T follicular helper cell (primary cell): ENCODE measurements around the gene GJA1.
"Not testable (repeated sequence)": the region's sequence is repeated elsewhere in the genome, so short reads cannot be mapped to it uniquely, and the experiment has no call there.

Experiments
- DNase-seq: peaks from one replicate; pipeline ENCODE4 v3.0.0-alpha.2; 2020; ENCODE audit warnings: low read depth
- total RNA-seq, 2 experiments: gene quantifications; one replicate each; lab custom pipeline; 2026; lab: John Stamatoyannopoulos, UW

Gene GJA1
- 0 to 0.09 reads per million in 2 experiments for total RNA-seq

GRCh38 chr6:121435444-121436069, at the start of gene GJA1:
Gene GJA1 (plus strand): TSS chr6:121435646. CDS start chr6:121446848, 11,202 bp downstream.
- DNase-seq: no peak

GRCh38 chr6:121386551-121386950, 48.9 kb upstream of the GJA1 start:
- DNase-seq: not testable (repeated sequence)

- no peak for DNase-seq
Observed at GRCh38 chr6:121389419-121389818, 46.0 kb upstream of the GJA1 start.

GRCh38 chr6:121393731-121394505, 41.5 kb upstream of the GJA1 start:
- no peak for DNase-seq

GRCh38 chr6:121395736-121396135, 39.7 kb upstream of the GJA1 start:
- no peak for DNase-seq

- not testable (repeated sequence) for DNase-seq
Observed at GRCh38 chr6:121397188-121397587, 38.3 kb upstream of the GJA1 start.

GRCh38 chr6:121398127-121398526, 37.3 kb upstream of the GJA1 start:
- DNase-seq: no peak

- DNase-seq: no peak
Observed at GRCh38 chr6:121399966-121400365, 35.5 kb upstream of the GJA1 start.

- DNase-seq: no peak
Observed at GRCh38 chr6:121403964-121404363, 31.5 kb upstream of the GJA1 start.

GRCh38 chr6:121405306-121405705, 30.1 kb upstream of the GJA1 start:
- no peak for DNase-seq

- no peak for DNase-seq
Observed at GRCh38 chr6:121408321-121408720, 27.1 kb upstream of the GJA1 start.

- DNase-seq: no peak
Observed at GRCh38 chr6:121413879-121414278, 21.6 kb upstream of the GJA1 start.

GRCh38 chr6:121418346-121418745, 17.1 kb upstream of the GJA1 start:
- no peak for DNase-seq

GRCh38 chr6:121426686-121427085, 8.8 kb upstream of the GJA1 start:
- DNase-seq: no peak

- DNase-seq: no peak
Observed at GRCh38 chr6:121428872-121429756, 6.3 kb upstream of the GJA1 start.

GRCh38 chr6:121430514-121431460, 4.7 kb upstream of the GJA1 start:
- DNase-seq: no peak

GRCh38 chr6:121431776-121432175, 3.7 kb upstream of the GJA1 start:
- not testable (repeated sequence) for DNase-seq

- no peak for DNase-seq
Observed at GRCh38 chr6:121434037-121434770, 1.2 kb upstream of the GJA1 start.

- DNase-seq: no peak
Observed at GRCh38 chr6:121436274-121436857, 920 bp downstream of the GJA1 start.
